Measurements from ENCODE around the gene FAM107B.

The FAM107B gene

GRCh38 chr10:14601872-14602725 is 172.6 kb downstream of the FAM107B start (continued):
- TF ChIP-seq ZNF18 (tag by site-specific recombination; IDR thresholded peaks at IDR 0.05) (no peak), ZSCAN30 (tag by site-specific recombination; IDR thresholded peaks at IDR 0.05) (no peak), ZNF138 (tag by site-specific recombination; IDR thresholded peaks at IDR 0.05; ENCODE audit: borderline replicate concordance) (no peak), ZNF521 (tag by site-specific recombination; IDR thresholded peaks at IDR 0.05) (no peak), ZNF280C (tag by site-specific recombination; IDR thresholded peaks at IDR 0.05) (no peak), ZBTB48 (tag by site-specific recombination; IDR thresholded peaks at IDR 0.05) (no peak)

GRCh38 chr10:14601326-14601725 is 173.4 kb downstream of the FAM107B start:
- Histone ChIP-seq H3K36me3 (ENCODE audit: control insufficient read depth in 2 of 2, insufficient read depth in 1 of 2, low read length in 2 of 2) (peaks cover 0 to 26% of the 10 kb centered on the region in 2 experiments; a peak in 1 of 3 replicates), H3K4me3 (ENCODE audit: low read depth, low read length) (no peak overlapping the region), H3K9me3 (ENCODE audit: control insufficient read depth, insufficient read depth, low read depth, low read length) (no peaks in the 10 kb centered on the region), H3K4me1 (ENCODE audit: control insufficient read depth, insufficient read depth, low read length) (peaks cover 11% of the 10 kb centered on the region), H3K27ac (ENCODE audit: extremely low read depth, low read depth, low read length) (no peak overlapping the region)
- POLR2A ChIA-PET, result interaction anchor here (0.6 kb wide), 1 partner anchor 123 kb away, joined by 7 read pairs; no protein-coding TSS in a partner anchor
- TF ChIP-seq MZF1 (tag by site-specific recombination; IDR thresholded peaks at IDR 0.05; ENCODE audit: borderline replicate concordance) (no peak), ZNF626 (tag by site-specific recombination; IDR thresholded peaks at IDR 0.05) (no peak), ZNF37A (tag by site-specific recombination; IDR thresholded peaks at IDR 0.05) (no peak), ZSCAN4 (tag by site-specific recombination; IDR thresholded peaks at IDR 0.05) (no peak)
- CTCF ChIA-PET, result no interaction called here

- no peak overlapping the region for H3K27ac ChIP-seq (ENCODE audit: extremely low read depth, low read depth, low read length)
- CTCF ChIA-PET, result interaction anchor here (1.0 kb wide), 1 partner anchor 223 kb away, joined by 3 read pairs; no protein-coding TSS in a partner anchor
- TF ChIP-seq ZNF23 (tag by site-specific recombination; IDR thresholded peaks at IDR 0.05; ENCODE audit: borderline replicate concordance), result no peak
- no peak for TF ChIP-seq ZNF121 (tag by site-specific recombination; IDR thresholded peaks at IDR 0.05)
- TF ChIP-seq ZFP69B (tag by site-specific recombination; IDR thresholded peaks at IDR 0.05), result no peak
- no peak for TF ChIP-seq ZNF362 (tag by site-specific recombination; IDR thresholded peaks at IDR 0.05)
- no peak for TF ChIP-seq IKZF3 (tag by site-specific recombination; IDR thresholded peaks at IDR 0.05)
- TF ChIP-seq ZNF398 (tag by site-specific recombination; IDR thresholded peaks at IDR 0.05), result no peak
- TF ChIP-seq AEBP2 (tag by site-specific recombination; IDR thresholded peaks at IDR 0.05; ENCODE audit: borderline replicate concordance), result no peak
- TF ChIP-seq GLIS2 (tag by site-specific recombination; IDR thresholded peaks at IDR 0.05), result no peak
- no peak for TF ChIP-seq ZNF140 (tag by site-specific recombination; IDR thresholded peaks at IDR 0.05)
- POLR2A ChIA-PET, result interaction anchor here (0.6 to 0.9 kb wide), 3 partner anchors 25 to 226 kb away, joined by 3 to 5 read pairs (median 4); no protein-coding TSS in a partner anchor
- H3K4me3 ChIP-seq (ENCODE audit: low read depth, low read length), result no peak overlapping the region
- peaks cover 0 to 26% of the 10 kb centered on the region in 2 experiments; a peak in 1 of 3 replicates for H3K36me3 ChIP-seq (ENCODE audit: control insufficient read depth in 2 of 2, insufficient read depth in 1 of 2, low read length in 2 of 2)
- peaks cover 10% of the 10 kb centered on the region for H3K4me1 ChIP-seq (ENCODE audit: control insufficient read depth, insufficient read depth, low read length)
- no peaks in the 10 kb centered on the region for H3K9me3 ChIP-seq (ENCODE audit: control insufficient read depth, insufficient read depth, low read depth, low read length)
Observed at GRCh38 chr10:14600065-14600464, 174.6 kb downstream of the FAM107B start.

Data from HEK293 (cell line).